K562 (cell line): ENCODE results near the gene SAT1. TPM values are rescaled to one million over a fixed set of nuclear protein-coding genes. Genes with fewer than 3 reads are reported as not detected.

ENCODE experiments used
- BMI1 ChIP-seq: fragments of 150-350 bp; IDR thresholded peaks from 2 replicates; pipeline ENCODE4 v1.6.1; 2014; ENCODE audit warnings: low read length
- CREB3 ChIP-seq: fragments of 450-650 bp; conservative IDR thresholded peaks from 2 replicates; pipeline ENCODE4 v1.6.1; 2016; ENCODE audit warnings: missing genetic modification characterization, low read depth, mild to moderate bottlenecking, missing compliant biosample characterization, moderate library complexity
- CREM ChIP-seq: IDR thresholded peaks from 2 replicates; pipeline ENCODE4 v1.6.1; 2014; ENCODE audit warnings: antibody characterized with exemption, low read depth
- ELF1 ChIP-seq: fragments of 200-800 bp; sonication (Bioruptor generic); IDR thresholded peaks from 2 replicates; pipeline ENCODE4 v1.6.1; 2016; ENCODE audit warnings: missing genetic modification characterization, missing compliant biosample characterization
- EP300 ChIP-seq: IDR thresholded peaks from 2 replicates; pipeline ENCODE4 v1.6.1; 2012; ENCODE audit warnings: low read length, improper control_type of control experiment
- GATAD2A ChIP-seq: fragments of 450-650 bp; IDR thresholded peaks from 2 replicates; pipeline ENCODE4 v1.6.1; 2017
- HIVEP1 ChIP-seq: fragments of 250-450 bp; sonication (Bioruptor Pico); IDR thresholded peaks from 2 replicates; pipeline ENCODE4 v1.4.0; 2020; ENCODE audit warnings: mild to moderate bottlenecking
- LCOR ChIP-seq: sonication (generic); formaldehyde crosslinking; IDR thresholded peaks from 2 replicates; pipeline ENCODE4 v1.8.0; 2022; ENCODE audit warnings: mild to moderate bottlenecking, missing genetic modification reagents
- NFYB ChIP-seq: IDR thresholded peaks from 2 replicates; pipeline ENCODE4 v1.6.1; 2011; ENCODE audit warnings: mild to moderate bottlenecking, moderate library complexity; ENCODE audit not compliant: insufficient read length; ENCODE audit errors: extremely low read depth
- PHTF2 ChIP-seq: fragments of 250-450 bp; sonication (Bioruptor Pico); IDR thresholded peaks from 2 replicates; pipeline ENCODE4 v1.5.0; 2021; ENCODE audit warnings: mild to moderate bottlenecking
- POLR2A ChIP-seq: fragments of 450-650 bp; conservative IDR thresholded peaks from 2 replicates; pipeline ENCODE4 v1.6.1; 2016
- POLR2AphosphoS2 ChIP-seq: IDR thresholded peaks from 2 replicates; pipeline ENCODE4 v1.6.1; 2012; ENCODE audit warnings: low read length, improper control_type of control experiment
- RBM14 ChIP-seq: fragments of 200-400 bp; formaldehyde crosslinking; IDR thresholded peaks from 2 replicates; pipeline ENCODE4 v1.6.1; 2018; ENCODE audit warnings: low read depth, mild to moderate bottlenecking, low read length, moderate library complexity, borderline replicate concordance; ENCODE audit not compliant: insufficient read depth
- TAF9B ChIP-seq: fragments of 450-650 bp; IDR thresholded peaks from 2 replicates; pipeline ENCODE4 v1.6.1; 2018; ENCODE audit warnings: mild to moderate bottlenecking; ENCODE audit not compliant: partially characterized antibody
- THRA ChIP-seq: fragments of 450-650 bp; IDR thresholded peaks from 2 replicates; pipeline ENCODE4 v1.6.1; 2017; ENCODE audit warnings: mild to moderate bottlenecking, moderate library complexity
- ZNF239 ChIP-seq: fragments of 250-450 bp; sonication (Bioruptor Pico); IDR thresholded peaks from 2 replicates; pipeline ENCODE4 v1.4.0; 2020; ENCODE audit warnings: mild to moderate bottlenecking
- ZNF740 ChIP-seq, 3 experiments: fragments of 200-800 bp in 1 of 3; sonication (Bioruptor generic) in 1 of 3; sonication (generic) in 1 of 3; formaldehyde crosslinking in 1 of 3; IDR thresholded peaks; 2 replicates each; pipeline versions ENCODE4 v1.6.1 to v1.8.0; 2016 to 2022; ENCODE audit warnings: mild to moderate bottlenecking in 2 of 3, missing compliant biosample characterization in 2 of 3, missing genetic modification characterization in 2 of 3, missing genetic modification reagents in 1 of 3
- polyA plus RNA-seq, 8 experiments: library from polyadenylated mRNA; depleted of rRNA in 4 of 8; stranded (reverse) in 5 of 8; unstranded in 3 of 8; fragments of >200 nt; fragmentation: Nextera tagmentation in 2 of 8; fragmentation: Illumina TruSeq in 1 of 8; extraction: Ambion mirVana in 2 of 8; extraction: Trizol in 1 of 8; gene quantifications; 2 replicates each; pipeline versions ENCODE4 v1.2.1 to v1.2.3, GENCODE V29; 2011 to 2014; ENCODE audit warnings: inconsistent platforms in 1 of 8, missing spikeins in 1 of 8
- total RNA-seq, 7 experiments: library from RNA; depleted of rRNA in 6 of 7; stranded (reverse); fragments of >200 nt in 6 of 7; fragmentation: Illumina TruSeq in 2 of 7; extraction: Trizol in 2 of 7; gene quantifications; 2 replicates each; pipeline versions ENCODE4 v1.2.1 to v1.2.3, GENCODE V29; 2011 to 2021; ENCODE audit warnings: low replicate concordance in 1 of 7
- TF ChIP-seq, protein P1 (sequence below), 2 experiments: fragments of 250-450 bp in 1 of 2; fragments of 450-650 bp in 1 of 2; sonication (Bioruptor Pico) in 1 of 2; IDR thresholded peaks; 2 replicates each; pipeline versions ENCODE4 v1.6.1 to v1.8.0; 2016 to 2021; ENCODE audit warnings: mild to moderate bottlenecking in 2 of 2, moderate library complexity in 2 of 2, missing compliant biosample characterization in 1 of 2, missing genetic modification characterization in 1 of 2
- TF ChIP-seq, protein P2 (sequence below), 2 experiments: IDR thresholded peaks; 2 replicates each; pipeline ENCODE4 v1.6.1; 2011; ENCODE audit warnings: borderline replicate concordance in 1 of 2, control low read depth in 1 of 2, low read depth in 1 of 2, low read length in 1 of 2, mild to moderate bottlenecking in 1 of 2, mixed read lengths in 1 of 2, moderate library complexity in 1 of 2; ENCODE audit not compliant: insufficient read depth in 1 of 2, insufficient read length in 1 of 2, poor library complexity in 1 of 2, severe bottlenecking in 1 of 2; ENCODE audit errors: extremely low read depth in 1 of 2
- TF ChIP-seq, protein P3 (sequence below), 2 experiments: fragments of 450-650 bp; conservative IDR thresholded peaks; 2 replicates each; pipeline ENCODE4 v1.6.1; 2017; ENCODE audit warnings: mild to moderate bottlenecking in 2 of 2, moderate library complexity in 2 of 2

The SAT1 gene
- total and polyA plus RNA-seq, 9 of the 15 experiments (the other 6 are each of a cell fraction or from before 2014, with no cell fraction given) = 47.4 to 194 (median 74.1) TPM

DNA sequence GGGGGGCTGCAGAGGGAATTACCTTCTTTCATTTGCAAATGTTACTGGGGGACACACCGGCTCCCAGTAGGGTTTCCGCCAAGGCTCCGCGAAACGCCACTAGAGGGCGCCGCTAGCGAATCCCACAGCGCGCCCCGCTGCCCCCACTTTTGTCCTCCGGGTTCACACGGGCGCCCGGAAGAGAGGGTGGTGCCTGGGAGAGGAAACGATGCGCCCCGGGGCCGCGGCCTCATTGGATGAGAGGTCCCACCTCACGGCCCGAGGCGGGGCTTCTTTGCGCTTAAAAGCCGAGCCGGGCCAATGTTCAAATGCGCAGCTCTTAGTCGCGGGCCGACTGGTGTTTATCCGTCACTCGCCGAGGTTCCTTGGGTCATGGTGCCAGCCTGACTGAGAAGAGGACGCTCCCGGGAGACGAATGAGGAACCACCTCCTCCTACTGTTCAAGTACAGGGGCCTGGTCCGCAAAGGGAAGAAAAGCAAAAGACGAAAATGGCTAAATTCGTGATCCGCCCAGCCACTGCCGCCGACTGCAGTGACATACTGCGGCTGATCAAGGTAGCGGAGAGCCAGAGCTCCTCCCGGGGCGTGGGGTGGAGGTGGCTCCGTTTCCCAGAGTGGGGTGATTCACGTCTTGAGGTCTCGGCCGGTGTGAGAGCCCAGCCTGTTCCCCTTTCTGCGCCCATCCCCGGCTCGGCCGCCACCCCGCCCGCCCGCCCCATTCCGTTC, at the start of gene SAT1 (continued):
- TF ChIP-seq HIVEP1 (CRISPR knock-in tag) = no peak
- TF ChIP-seq RBM14 = no peak
- TF ChIP-seq CREM = peak; percentile 79
- peak; percentile 99 for TF ChIP-seq POLR2A
- no peak for TF ChIP-seq CREB3
- TF ChIP-seq NFYB = peak; percentile 42
- TF ChIP-seq ZNF740 (CRISPR knock-in tag; IDR thresholded peaks at IDR 0.05) = 0 out of 2 replicates have a peak, but pooled peaks have one; percentile 27
- TF ChIP-seq ZNF740 (tag; IDR thresholded peaks at IDR 0.05) = no peak
- TF ChIP-seq BMI1 = no peak
- TF ChIP-seq TAF9B = peak; percentile 86
- TF ChIP-seq, protein P1, sequence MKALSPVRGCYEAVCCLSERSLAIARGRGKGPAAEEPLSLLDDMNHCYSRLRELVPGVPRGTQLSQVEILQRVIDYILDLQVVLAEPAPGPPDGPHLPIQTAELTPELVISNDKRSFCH (CRISPR knock-in tag; IDR thresholded peaks at IDR 0.05) = no peak
- TF ChIP-seq, protein P1 (tag; IDR thresholded peaks at IDR 0.05) = 0 out of 2 replicates have a peak, but pooled peaks have one; percentile 25
- peak; percentile 77; the same call in 1 of the 2 replicates for TF ChIP-seq ELF1
- TF ChIP-seq POLR2AphosphoS2 = peak; percentile 86
- TF ChIP-seq, protein P2, sequence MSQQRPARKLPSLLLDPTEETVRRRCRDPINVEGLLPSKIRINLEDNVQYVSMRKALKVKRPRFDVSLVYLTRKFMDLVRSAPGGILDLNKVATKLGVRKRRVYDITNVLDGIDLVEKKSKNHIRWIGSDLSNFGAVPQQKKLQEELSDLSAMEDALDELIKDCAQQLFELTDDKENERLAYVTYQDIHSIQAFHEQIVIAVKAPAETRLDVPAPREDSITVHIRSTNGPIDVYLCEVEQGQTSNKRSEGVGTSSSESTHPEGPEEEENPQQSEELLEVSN (IDR thresholded peaks at IDR 0.05; ENCODE audit: borderline replicate concordance in 1 of 2, extremely low read depth in 1 of 2, insufficient read depth in 1 of 2, insufficient read length in 1 of 2, low read depth in 1 of 2, low read length in 1 of 2, poor library complexity in 1 of 2, severe bottlenecking in 1 of 2) = peak in 1 of 2 experiments; percentile 16
- 0 out of 2 replicates have a peak, but pooled peaks have one; percentile 21 for TF ChIP-seq EP300
- no peak for TF ChIP-seq GATAD2A
- TF ChIP-seq ZNF239 (CRISPR knock-in tag) = no peak
- no peak for TF ChIP-seq THRA
- no peak for TF ChIP-seq PHTF2
- TF ChIP-seq LCOR (CRISPR knock-in tag) = peak; percentile 77
- TF ChIP-seq, protein P3, sequence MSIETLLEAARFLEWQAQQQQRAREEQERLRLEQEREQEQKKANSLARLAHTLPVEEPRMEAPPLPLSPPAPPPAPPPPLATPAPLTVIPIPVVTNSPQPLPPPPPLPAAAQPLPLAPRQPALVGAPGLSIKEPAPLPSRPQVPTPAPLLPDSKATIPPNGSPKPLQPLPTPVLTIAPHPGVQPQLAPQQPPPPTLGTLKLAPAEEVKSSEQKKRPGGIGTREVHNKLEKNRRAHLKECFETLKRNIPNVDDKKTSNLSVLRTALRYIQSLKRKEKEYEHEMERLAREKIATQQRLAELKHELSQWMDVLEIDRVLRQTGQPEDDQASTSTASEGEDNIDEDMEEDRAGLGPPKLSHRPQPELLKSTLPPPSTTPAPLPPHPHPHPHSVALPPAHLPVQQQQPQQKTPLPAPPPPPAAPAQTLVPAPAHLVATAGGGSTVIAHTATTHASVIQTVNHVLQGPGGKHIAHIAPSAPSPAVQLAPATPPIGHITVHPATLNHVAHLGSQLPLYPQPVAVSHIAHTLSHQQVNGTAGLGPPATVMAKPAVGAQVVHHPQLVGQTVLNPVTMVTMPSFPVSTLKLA (conservative IDR thresholded peaks at IDR 0.05) = peak; percentile 39 to 61; a peak in 3 of 4 replicates
